ENCODE measurements around the gene CRB2. TPM values are rescaled to one million over a fixed set of nuclear protein-coding genes. Genes with fewer than 3 reads are reported as not detected.

Gene CRB2
- total RNA-seq, 4 donors from 2014 or later: 2.2 to 19.4 (median 3.1) TPM

GRCh38 chr9:123353984-123354591 is 1.9 kb upstream of the CRB2 start:
- peak; percentile 74 to 76 for DNase-seq
- no peak for TF ChIP-seq POLR2A (IDR thresholded peaks at IDR 0.05)
- TF ChIP-seq, protein P1, sequence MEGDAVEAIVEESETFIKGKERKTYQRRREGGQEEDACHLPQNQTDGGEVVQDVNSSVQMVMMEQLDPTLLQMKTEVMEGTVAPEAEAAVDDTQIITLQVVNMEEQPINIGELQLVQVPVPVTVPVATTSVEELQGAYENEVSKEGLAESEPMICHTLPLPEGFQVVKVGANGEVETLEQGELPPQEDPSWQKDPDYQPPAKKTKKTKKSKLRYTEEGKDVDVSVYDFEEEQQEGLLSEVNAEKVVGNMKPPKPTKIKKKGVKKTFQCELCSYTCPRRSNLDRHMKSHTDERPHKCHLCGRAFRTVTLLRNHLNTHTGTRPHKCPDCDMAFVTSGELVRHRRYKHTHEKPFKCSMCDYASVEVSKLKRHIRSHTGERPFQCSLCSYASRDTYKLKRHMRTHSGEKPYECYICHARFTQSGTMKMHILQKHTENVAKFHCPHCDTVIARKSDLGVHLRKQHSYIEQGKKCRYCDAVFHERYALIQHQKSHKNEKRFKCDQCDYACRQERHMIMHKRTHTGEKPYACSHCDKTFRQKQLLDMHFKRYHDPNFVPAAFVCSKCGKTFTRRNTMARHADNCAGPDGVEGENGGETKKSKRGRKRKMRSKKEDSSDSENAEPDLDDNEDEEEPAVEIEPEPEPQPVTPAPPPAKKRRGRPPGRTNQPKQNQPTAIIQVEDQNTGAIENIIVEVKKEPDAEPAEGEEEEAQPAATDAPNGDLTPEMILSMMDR (IDR thresholded peaks at IDR 0.05): peak; percentile 83 to 92 (median 86)
- no peak overlapping the region for H3K4me3 ChIP-seq
- peaks cover 0 to 3% of the 10 kb centered on the region in 2 donors for H3K4me1 ChIP-seq
- intact Hi-C loops (cut with DNase I; ENCODE audit: low total_unique reads): loop anchor here (2.0 kb wide), 1 partner anchor 31 kb away; no protein-coding TSS in a partner anchor
- H3K9me3 ChIP-seq: no peaks in the 10 kb centered on the region
- no peaks in the 10 kb centered on the region for H3K36me3 ChIP-seq
- no peak overlapping the region for H3K27ac ChIP-seq
- H3K27me3 ChIP-seq: no peaks in the 10 kb centered on the region

GRCh38 chr9:123354806-123355508 is 1.0 kb upstream of the CRB2 start:
- Histone ChIP-seq H3K9me3 (no peaks in the 10 kb centered on the region), H3K27ac (no peak overlapping the region), H3K4me3 (no peak overlapping the region), H3K27me3 (no peaks in the 10 kb centered on the region), H3K4me1 (peaks cover 0 to 3% of the 10 kb centered on the region in 2 donors), H3K36me3 (no peaks in the 10 kb centered on the region)
- no peak for DNase-seq
- TF ChIP-seq, protein P1 (IDR thresholded peaks at IDR 0.05): no peak
- no peak for TF ChIP-seq POLR2A (IDR thresholded peaks at IDR 0.05)
- intact Hi-C loops (cut with DNase I; ENCODE audit: low total_unique reads): loop anchor here (2.0 kb wide), 1 partner anchor 30 kb away; no protein-coding TSS in a partner anchor

DNA sequence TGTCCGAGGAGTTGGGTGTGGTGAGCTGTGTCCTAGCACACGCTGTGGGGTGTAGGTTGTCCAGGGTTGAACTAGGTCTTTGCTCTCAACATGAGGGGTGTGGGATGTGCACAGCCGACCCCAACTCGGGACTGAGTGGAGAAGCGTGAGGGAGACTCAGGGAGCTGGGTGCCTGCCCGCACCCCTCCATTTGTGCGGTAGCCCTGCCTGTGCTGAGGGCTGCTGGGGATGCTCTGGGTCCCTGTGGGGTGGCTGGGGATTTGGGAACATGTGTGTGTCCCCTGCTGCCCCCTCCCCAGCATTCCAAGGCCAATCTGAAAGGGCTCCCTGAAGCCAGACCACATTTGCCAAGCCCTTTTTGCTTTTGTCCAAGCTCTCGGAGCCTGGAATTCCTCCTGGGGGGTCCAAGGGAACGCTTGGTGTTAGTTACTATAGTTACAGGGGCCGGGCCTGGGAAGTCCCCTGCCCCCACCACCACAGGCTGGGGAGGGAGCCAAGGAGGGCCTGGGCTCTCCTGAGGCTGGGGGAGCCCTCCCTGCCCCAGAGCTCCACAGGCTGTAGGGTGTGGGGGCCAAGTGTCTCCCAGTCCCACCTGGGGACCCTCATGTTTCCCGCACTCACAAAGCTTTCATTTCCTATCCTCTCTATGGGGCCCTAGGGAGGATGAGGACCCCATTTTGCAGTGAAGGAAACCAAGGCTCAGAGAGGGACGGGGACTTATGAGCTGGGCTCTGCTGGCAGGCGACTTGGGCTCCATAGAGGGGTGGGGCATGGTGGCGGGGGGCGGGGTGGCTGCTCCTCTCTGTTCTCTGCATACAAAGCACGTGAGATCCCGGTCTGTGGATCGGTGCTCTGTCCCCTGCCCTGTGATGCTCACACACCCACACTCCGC is 1.1 kb downstream of the CRB2 start:
- Histone ChIP-seq H3K27ac (peak overlapping the region in 1 of 2 donors; percentile 69), H3K36me3 (no peaks in the 10 kb centered on the region), H3K4me3 (peak overlapping the region in 1 of 2 donors; percentile 37), H3K4me1 (peaks cover 0 to 3% of the 10 kb centered on the region in 2 donors), H3K27me3 (no peaks in the 10 kb centered on the region), H3K9me3 (no peaks in the 10 kb centered on the region)
- DNase-seq: no peak
- intact Hi-C loops (cut with DNase I; ENCODE audit: low total_unique reads): no loop called here
- no peak for TF ChIP-seq POLR2A (IDR thresholded peaks at IDR 0.05)
- TF ChIP-seq, protein P1 (IDR thresholded peaks at IDR 0.05): no peak

- Histone ChIP-seq H3K4me1 (peaks cover 0 to 3% of the 10 kb centered on the region in 2 donors), H3K36me3 (no peaks in the 10 kb centered on the region), H3K4me3 (no peak overlapping the region), H3K27me3 (no peaks in the 10 kb centered on the region), H3K27ac (no peak overlapping the region), H3K9me3 (no peaks in the 10 kb centered on the region)
- intact Hi-C loops (cut with DNase I; ENCODE audit: low total_unique reads): no loop called here
- TF ChIP-seq, protein P1 (IDR thresholded peaks at IDR 0.05): no peak
- no peak for TF ChIP-seq POLR2A (IDR thresholded peaks at IDR 0.05)
- DNase-seq: no peak
These were observed 1.7 kb downstream of the CRB2 start for GRCh38 chr9:123357743-123358059.
